B cell (primary cell): ENCODE data around the gene MEGF8.

Experiments used
- EZH2 ChIP-seq: IDR thresholded peaks from 2 replicates; pipeline ENCODE4 v1.6.1; 2012; ENCODE audit warnings: borderline replicate concordance, low read depth, mild to moderate bottlenecking, moderate library complexity, low read length; ENCODE audit not compliant: insufficient read depth, poor library complexity, severe bottlenecking
- TF ChIP-seq, protein P1 (sequence below): fragments of 200-600 bp; IDR thresholded peaks from one replicate; pipeline ENCODE4 v1.8.0; 2022; ENCODE audit warnings: antibody characterized with exemption, mild to moderate bottlenecking

DNA sequence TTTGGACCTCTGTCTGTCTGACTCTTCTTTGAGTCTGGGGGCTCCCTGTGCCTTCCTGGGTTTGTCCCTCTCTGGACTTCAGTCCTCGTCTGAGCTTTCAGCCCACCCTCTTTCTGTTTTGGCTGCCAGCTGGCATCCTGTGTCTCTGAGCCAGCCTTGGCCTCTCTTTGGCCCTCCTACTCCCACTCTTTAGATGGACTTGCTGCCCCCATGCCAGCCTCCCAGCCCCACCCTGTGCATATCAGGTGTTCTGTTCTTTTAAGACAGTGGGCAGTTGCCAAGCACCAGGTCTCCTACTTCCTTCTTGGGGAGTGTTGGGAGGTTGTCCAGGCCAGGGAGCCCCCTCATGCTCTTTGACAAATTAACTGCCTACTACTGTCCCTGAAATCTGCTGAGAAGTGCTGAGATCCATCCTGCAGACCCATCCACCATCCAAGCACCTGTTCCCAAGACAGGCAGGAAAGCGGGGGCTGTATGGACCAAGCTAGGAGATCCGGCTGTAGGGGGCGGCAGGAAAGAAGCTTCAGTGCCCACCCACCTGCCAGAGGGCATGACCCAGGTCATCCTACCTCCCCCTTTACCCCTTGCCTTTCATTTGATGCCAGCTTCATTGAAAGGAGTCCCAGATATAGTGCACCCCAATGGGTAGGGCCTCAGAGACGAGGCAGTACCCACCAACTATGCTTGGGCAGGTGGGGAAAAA, 46.8 kb upstream of the MEGF8 start:
- TF ChIP-seq, protein P1, sequence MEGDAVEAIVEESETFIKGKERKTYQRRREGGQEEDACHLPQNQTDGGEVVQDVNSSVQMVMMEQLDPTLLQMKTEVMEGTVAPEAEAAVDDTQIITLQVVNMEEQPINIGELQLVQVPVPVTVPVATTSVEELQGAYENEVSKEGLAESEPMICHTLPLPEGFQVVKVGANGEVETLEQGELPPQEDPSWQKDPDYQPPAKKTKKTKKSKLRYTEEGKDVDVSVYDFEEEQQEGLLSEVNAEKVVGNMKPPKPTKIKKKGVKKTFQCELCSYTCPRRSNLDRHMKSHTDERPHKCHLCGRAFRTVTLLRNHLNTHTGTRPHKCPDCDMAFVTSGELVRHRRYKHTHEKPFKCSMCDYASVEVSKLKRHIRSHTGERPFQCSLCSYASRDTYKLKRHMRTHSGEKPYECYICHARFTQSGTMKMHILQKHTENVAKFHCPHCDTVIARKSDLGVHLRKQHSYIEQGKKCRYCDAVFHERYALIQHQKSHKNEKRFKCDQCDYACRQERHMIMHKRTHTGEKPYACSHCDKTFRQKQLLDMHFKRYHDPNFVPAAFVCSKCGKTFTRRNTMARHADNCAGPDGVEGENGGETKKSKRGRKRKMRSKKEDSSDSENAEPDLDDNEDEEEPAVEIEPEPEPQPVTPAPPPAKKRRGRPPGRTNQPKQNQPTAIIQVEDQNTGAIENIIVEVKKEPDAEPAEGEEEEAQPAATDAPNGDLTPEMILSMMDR = no peak
- no peak for TF ChIP-seq EZH2
